HS-5 (cell line): ENCODE measurements around the gene CXCL5.
"Not testable (repeated sequence)": the region's sequence is repeated elsewhere in the genome, so short reads cannot be mapped to it uniquely, and the experiment has no call there.

Experiments
- DNase-seq: peaks from one replicate; pipeline ENCODE4 v3.0.0-alpha.2; 2012; ENCODE audit warnings: low read depth

Gene CXCL5

DNA sequence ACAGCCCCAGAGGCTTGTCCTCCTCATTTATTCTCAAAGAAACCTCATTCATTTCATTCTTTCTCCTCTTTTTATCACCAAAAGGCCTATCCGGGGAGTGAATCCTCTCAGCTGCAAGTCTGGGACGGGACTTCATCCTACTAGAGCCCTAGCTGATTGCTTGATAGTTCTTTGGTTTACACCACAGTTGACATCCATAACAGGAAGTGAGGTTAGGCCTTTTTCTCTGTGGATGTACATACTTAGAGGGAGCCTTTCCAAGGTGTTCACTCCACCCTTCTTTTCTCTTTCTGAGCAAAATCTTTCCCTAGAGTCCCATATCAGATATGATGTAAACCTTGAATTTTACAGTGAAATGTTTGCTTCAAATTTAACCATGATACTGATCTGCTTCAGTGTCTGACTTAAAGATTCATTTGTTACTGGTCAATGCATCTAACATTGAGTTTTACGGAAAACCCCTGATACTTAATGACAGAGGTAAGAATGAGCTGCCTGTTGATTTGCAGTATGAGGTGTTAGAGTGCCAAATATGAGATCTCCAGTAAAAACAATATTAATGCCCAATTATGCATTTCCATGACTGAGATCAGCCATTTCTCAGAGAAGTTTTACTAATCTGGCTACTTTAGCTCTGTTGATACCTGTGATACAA is 16.8 kb upstream of the CXCL5 start:
- no peak for DNase-seq

DNA sequence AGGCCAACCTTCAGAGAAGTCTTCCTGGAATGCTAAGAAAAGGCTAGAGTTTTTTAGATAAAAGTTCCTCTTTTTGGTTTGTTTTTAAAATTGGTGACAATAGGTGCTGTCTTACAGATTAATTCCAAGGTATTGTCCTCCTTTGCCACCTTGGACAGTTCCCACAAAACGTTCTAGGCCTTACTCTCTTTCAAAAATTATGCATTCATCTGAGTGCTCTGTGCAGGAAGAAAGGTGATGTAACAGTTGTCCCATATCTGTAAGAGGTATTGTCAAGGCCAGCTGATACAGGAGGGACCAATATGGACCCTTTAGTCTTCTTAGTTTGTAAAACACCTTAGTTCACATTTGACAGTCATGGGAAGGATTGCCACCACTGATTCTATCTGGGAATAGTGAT is 15.9 kb upstream of the CXCL5 start:
- DNase-seq, result no peak

DNA sequence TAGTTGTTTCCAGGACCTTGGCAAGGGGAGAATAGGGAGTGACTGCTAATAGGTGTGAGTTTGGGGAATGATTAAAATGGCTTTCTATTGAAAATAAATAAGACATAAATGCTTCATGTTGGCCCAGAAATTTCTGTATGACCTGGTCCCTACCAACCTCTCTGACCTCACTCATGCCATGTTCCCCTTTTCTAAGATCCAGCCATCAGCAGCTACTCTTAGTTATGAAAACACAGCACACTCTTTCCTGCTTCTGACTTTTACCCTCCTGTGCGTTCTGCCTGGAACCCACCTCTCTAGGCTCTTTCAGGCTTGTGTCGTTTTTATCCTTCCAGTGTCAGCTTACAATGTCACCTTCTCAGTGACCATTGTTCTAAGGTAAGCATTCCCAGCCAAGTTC is 14.8 kb upstream of the CXCL5 start:
- DNase-seq, result no peak

DNA sequence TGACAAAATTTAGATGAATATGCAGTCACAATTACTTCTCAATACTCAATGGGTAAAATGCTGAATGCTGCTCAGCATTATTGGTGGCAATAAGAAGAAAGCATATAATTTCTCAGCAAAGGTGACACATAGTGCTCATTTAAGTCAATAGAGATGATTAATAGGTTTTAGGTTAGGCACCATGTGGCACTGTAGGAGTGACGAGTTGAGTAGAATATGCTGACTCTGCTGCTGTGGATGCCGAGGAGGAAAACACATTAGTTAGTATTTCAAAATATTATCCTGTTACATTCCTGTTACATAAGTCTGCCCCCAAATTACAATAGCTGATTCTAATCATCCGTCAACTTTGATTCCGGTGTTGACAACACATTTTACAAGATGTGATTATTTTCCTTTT is 13.7 kb upstream of the CXCL5 start:
- no peak for DNase-seq

DNA sequence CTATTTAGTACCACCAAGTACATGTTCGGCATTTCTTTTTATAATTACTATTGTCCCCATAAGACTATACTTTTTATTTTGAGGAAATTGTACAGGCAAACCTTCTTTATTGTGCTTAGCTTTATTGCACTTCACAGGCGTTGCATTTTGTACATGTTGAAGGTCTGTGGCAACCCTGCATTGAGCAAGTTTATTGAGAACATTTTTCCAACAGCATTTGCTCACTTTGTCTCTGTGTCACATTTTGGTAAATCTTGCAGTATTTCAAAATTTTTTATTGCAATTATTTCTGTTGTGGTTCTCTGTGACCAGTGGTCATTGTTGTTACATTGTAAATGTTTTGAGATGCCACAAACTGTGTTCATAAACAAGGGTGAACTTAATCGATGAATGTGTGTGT is 10.8 kb upstream of the CXCL5 start:
- DNase-seq, result no peak

DNA sequence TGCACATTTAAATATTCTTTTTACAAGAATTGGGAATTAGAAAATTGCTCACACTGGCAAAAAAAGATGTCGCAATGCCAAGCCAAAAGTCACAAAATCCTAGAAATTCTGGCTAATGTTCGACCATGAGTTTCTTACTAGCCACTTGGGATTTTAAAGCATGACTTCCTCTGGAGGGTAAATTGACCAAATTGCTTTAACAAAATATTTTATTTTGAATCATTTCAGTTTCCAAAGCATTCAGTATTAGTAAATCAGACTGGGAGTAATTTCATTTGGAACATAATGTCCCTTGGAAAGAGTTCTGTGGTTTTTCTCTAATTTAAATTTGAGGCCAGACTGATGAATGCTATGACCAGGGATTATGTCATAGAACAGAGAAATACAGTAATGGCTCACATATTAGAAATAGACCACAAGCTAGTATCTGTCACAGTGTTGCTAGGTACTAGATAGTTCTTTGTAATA is 7.6 kb upstream of the CXCL5 start:
- peak; percentile 15 for DNase-seq

DNA sequence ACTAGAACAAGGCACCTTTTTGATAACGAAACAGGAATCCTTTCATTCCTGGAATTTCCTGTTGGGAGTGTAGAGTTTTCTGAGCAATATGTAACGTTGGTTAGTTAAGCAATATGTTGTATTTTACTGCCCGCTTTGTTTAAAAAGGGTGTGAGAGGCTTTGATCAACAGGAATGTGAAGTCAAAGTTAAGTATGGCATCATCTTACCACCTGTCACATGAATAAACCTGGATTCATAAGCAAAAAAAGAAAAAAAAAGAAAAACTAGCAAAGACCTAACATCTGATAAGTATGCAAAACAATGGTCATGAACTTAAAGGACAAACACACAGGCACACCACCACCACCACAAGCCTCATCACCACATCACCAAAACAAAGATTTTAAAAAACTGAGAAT is 7.1 kb upstream of the CXCL5 start:
- no peak for DNase-seq

DNA sequence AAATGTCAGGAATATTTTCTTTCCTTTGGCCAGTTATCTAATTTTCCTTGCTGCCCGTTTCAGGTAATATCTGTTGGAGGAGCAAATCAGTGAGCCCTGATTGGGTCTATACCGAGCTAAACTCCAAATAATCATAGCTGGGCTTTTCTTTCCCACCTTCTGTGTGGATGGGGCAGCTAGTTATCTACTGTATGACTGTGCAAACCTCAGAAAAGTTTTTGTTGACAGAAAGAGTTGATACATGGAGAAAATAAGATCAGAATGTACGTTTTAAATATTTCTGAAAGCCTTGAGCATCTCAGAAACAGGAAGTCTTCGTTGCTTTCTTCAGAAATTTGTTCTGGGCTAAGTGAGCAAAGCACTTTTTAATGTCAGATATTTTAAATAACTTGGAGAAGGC is 6.2 kb upstream of the CXCL5 start:
- DNase-seq, result no peak

DNA sequence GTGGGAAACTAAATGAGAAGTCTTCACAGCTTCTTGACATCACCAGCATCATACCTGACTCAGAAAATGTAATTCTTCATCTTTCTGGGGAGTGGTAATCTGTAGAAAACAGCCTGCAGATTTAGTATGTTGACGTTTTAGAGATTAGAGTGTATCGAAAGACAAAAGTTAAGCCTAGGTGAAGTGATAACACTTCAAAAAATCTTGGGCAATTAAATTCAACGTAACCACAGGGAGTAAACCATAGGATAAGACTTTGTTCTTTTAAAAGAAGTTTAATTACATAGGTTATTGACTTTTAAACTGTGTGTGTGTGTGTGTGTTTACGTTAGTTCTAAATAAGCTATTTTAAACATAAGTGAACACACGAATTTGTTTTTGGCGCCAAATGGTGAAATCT is 1.8 kb upstream of the CXCL5 start:
- no peak for DNase-seq

DNA sequence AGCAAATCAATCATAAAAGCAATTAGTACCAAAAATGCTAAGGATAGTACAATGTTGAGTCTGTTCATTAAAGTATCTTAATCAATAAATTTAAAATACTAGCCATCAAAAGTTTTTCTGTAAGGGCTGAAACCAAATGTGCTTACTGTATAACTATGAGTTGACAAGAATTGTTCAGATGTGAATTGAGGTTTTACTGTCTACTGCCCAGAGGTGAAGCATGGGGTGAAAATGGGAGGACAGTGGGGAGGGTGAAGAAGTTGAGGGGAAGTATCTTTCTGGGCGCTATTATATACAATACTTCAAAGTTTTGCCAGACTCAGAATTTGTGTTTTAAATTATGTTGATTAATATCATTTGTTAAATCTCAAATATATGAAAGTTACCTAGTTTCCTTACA is 6.4 kb downstream of the CXCL5 start:
- DNase-seq, result no peak

DNA sequence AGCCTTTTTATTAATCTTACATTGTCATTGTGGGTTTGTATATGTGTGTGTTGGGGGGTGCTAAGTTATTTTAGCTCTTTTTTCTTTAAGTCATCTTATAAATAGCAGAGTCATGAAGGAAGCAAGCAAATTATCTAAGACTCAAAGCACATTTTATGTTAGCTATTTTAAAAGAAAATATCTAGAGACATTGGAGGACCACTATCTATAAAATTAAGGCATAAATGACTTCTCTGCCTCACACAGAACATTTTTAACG is 6.8 kb downstream of the CXCL5 start:
- no peak for DNase-seq

DNA sequence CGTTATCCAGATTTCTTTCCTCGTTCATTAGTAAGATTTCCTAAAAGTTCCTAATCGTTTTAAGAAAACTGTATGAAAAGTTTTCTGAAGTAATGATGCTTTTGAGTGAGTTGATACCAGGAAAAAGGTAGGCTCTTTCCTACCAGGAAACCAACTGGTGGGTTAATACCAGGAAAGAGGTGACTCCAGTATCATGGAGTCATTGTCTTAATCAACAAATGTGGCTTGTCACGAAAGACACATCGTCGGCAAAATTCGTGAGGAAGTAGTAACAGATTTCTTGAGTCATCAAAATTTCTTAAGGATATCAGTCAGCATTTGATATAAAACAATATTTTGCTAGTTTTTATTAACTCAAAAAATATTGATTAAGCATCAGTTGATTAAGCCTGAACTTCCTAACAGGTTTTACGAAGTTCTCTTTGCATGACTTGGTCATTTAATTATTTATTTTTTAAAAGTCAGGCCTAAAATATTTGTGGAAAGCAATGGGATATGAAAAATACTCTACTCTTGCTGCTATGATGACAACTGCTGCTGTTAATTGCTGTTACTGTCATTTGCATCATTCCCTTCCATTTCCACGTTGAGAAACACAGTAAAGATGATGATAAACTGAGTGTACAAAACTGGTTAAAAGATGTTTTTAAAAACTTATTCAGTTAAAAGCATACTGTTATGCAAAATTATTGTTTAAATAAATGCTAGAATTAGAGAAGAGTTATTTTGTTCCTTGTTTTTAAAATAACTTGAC is 7.3 kb downstream of the CXCL5 start:
- DNase-seq, result no peak

DNA sequence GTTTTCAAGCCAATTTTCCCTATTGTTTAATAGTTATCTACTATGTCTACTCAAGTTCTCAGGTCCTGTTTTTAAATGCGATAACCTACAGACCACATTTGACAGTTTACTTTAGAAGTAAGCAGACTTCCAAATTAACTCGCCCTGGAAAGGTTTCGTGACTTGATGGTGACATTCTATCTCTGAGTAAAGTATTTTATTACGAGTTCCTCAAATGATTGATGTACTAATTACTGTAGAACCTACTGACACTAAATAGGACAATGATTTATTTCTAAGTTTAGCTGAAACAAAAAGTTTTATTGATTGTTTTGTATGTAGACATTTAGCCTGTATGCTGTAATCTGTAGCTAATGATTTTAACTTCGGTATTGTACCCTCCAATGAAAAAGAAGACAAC is 8.5 kb downstream of the CXCL5 start:
- no peak for DNase-seq

DNA sequence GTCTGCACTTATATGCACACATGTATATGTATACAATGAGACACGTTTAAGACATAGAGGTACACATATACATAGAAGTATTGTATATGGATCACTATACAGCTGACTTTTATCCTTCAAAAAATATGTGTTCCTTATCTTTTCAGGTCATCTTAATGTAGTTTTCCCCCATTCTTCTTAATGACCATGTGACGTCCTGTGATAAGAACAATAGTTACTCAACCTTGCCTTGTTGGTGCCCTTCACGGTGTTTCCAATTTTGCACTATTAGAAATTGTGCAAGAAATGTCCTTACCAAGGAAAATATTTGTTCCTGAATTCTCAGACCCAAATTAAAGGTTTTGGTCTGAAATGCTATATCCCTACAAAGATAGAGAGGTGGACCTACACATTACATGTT is 9.4 kb downstream of the CXCL5 start:
- DNase-seq, result no peak

DNA sequence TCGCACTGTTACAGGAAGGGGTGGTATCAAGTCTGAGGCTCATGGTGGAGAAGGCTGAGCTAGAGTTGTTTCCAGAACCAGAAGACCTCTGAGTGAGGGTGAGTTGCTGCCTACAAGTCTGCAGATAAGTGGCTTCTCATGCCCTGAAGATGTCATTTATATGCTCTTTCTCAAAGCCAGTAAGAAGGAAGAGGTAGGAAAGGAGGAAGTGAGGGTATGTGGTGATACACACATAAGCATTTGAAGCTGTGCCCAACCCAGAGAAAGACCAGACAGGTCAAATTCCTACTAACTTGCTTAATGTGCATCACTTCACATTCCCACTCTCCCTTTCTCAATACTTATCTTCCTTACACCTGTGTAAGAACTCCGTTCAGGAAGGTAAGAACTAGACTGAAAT is 10.4 kb downstream of the CXCL5 start, which contains the start of gene PPBP:
Gene PPBP, minus strand, starts transcription at position 130 of the 400 bp plus-strand sequence. Its CDS starts 87 bp downstream, at position 43.
- no peak for DNase-seq

DNA sequence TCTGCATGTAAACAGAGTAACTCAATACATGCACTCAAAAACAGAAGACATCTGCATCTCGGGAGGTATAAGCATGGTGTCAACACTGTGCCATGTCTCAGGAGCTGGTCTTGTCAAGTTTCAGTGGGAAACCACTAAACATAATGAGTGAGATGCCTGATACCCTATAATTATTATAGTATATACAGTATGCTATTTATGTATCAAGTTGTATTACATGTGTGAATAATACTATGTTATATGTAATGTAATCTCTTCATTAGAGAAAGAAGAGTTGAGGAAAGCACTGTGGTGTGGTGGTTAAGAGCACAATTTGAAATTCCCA is 13.0 kb downstream of the CXCL5 start:
- no peak for DNase-seq

DNA sequence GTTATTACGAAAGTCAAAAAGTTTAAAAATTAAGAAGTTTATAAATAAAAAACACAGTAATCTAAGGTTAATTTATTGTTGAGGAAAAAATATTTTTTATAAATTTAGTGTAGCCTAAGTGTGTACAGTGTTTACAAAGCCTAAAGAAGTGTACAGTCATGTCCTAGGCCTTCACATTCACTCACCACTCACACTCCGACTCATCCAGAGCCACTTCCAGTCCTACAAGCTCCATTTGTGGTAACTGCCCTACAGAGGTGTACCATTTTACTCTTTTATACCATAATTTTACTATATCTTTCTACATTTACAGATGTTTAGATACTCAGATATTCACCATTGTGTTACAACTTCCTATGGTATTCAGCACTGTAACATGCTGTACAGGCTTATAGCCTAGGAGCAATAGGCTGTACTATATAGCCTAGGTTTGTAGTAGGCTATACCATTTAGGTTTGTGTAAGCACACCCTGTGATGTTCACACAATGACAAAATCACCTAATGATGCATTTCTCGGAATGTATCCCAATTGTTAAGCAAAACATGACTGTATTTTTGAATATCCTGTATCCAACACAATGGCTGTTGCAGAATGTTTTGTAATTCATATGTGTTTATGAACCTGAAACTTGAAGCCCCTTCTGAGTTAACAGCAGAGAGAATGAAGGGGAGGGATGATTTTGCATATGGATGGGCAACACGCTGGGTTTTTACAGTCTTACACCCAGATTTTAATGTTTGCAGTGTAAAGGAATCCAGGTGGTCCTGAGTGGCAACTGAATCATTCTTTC is 13.5 kb downstream of the CXCL5 start:
- DNase-seq, result no peak

DNA sequence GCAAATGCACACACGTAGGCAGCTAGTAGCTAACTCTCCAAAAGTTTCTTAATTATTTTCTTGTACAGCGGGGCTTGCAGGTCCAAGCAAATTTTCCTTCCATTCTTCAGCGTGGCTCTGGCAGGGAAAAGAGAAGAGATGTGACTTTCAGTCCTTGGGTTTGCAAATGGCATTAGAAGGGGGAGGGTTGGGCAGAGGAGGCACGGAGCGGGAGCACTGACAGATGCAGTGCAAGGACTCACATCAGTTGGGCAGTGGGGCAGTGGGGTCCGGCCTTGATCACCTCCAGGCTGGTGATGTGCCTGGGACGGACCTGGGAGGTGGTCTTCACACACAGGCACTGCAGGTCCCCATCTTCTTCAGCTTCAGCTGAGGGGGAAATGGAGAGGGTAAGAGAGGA is 17.3 kb downstream of the CXCL5 start:
- not testable (repeated sequence) for DNase-seq

DNA sequence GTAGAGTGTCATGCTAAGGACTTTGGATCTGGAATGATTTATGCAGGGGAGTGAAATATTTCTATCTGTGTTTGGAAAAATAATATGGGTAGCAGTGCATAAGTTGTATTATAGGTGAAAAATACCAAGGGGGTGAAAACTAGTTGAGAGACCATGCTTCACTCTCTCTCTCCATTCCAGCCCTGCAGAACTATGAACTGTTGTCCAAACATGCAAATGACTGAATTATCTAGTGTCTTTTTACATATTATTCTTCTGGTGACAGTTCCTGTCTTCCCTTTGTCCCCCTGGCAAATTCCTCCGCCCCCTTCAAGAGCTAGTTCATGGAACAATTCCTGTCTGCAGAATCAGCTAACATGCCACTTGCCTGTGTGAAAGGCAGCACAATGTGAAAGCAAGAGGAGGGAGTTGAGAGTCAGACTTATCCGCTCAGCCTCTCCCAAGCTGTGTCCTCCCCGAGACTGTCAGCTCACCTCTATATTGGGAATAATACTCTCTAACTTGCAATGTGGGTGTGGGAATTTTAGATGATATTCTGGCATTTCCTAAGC is 19.0 kb downstream of the CXCL5 start:
- no peak for DNase-seq

DNA sequence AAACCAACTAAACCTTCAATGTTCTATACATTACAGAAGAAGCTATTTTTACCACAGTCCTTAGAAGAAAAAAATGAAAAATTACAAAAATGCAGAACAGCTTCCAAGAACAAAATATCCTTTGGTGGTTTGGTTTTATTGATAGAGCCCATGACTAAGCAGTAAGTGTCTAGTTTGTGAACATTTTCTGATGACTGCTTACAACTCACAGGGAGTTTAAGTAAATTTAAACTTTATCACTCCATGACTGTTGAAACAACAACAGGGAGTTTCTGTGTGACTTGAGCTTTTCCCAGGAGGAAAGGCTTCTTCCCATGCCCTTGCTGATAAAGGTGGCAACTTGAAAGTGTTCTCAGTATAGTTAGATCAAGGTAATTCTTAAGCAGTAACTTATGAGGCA is 19.6 kb downstream of the CXCL5 start:
- DNase-seq, result peak; percentile 44

DNA sequence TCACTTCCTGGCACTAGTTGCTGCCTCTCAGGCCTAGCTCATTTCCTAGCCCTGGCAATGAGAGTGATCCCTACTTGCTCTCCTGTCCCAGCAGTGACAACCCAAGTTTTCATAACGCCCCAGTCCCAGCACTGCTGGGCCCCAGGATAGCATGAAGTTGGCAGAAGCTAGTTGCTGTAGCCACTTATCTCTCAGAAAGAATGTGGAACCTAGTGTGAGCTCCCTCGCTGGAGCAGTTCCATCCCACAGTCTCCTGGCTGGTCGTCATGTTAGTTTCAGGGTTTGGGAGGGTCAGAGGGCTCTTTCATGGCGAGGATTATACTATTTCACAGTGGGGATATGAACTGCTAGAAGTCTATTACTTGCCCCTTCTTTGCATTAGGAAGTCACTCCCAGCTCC is 21.8 kb downstream of the CXCL5 start:
- no peak for DNase-seq

DNA sequence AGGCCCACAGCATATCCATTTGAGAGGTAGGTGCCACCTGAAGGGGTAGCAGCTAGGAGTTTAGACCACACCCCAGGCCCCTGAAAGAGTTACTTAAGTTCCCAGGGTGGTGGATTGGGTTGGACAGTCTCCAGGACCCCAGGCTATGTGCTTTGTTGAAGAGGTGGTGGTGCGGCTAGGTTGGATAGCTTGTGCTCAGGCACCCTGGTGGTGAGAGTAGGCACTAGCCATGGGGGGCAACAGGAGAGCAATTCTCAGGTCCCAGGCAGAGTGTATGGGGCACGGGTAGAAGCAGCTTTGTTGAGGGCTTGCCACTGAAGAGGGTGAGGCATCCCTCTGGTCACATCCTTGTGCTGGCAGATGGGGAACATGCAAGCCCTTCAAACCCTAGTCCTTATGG is 22.3 kb downstream of the CXCL5 start:
- DNase-seq, result no peak

DNA sequence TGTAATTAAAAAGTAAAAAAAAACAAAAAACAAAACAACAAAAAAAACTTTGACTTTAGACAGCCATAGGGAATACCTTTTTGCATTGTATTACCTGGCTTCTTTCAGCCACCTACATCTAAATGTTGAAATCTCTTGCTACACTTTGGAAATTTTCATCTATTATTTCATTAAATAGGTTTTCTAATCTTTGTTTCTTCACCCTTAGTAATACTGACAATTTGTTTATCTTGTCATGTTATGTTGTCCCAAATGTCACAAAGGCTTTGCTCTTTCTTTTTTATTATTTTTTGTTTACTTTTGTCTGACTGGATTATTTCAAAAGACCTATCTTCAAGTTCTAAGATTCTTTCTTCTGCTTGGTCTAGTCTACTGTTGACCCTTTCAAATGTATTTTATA is 24.1 kb downstream of the CXCL5 start:
- DNase-seq, result no peak
